HCT116 (cell line): ENCODE data around the gene CEP41.

Experiments used
- CEBPB ChIP-seq: IDR thresholded peaks from 2 replicates; pipeline ENCODE4 v1.6.1; 2012; ENCODE audit warnings: low read depth
- JUND ChIP-seq: IDR thresholded peaks from 2 replicates; pipeline ENCODE4 v1.6.1; 2012
- POLR2A ChIP-seq: IDR thresholded peaks from 2 replicates; pipeline ENCODE4 v1.7.0; 2011; ENCODE audit warnings: borderline replicate concordance; ENCODE audit not compliant: insufficient read depth, insufficient read length; ENCODE audit errors: extremely low read depth
- POLR2AphosphoS5 ChIP-seq: IDR thresholded peaks from 2 replicates; pipeline ENCODE4 v1.6.1; 2011; ENCODE audit warnings: mild to moderate bottlenecking, low read depth, low read length, moderate library complexity
- YY1 ChIP-seq: IDR thresholded peaks from 2 replicates; pipeline ENCODE4 v1.6.1; 2011; ENCODE audit warnings: low read length, low read depth, moderate library complexity, mild to moderate bottlenecking; ENCODE audit not compliant: insufficient replicate concordance; ENCODE audit errors: extremely low read depth

- no peak for TF ChIP-seq CEBPB
- no peak for TF ChIP-seq POLR2AphosphoS5
- no peak for TF ChIP-seq POLR2A
- TF ChIP-seq JUND, result no peak
- TF ChIP-seq YY1, result no peak
Observed at GRCh38 chr7:130400120-130400572, 40.7 kb downstream of the CEP41 start.
